A673 (cell line): ENCODE data around the gene LDB2. TPM values are rescaled to one million over a fixed set of nuclear protein-coding genes. Genes with fewer than 3 reads are reported as not detected.
"Not testable (repeated sequence)": the region's sequence is repeated elsewhere in the genome, so short reads cannot be mapped to it uniquely, and the experiment has no call there.

Source experiments
- BruUV-seq: library from RNA; stranded (reverse); fragments of 400-500 nt; replicated peaks from 2 replicates; lab custom pipeline; 2021; lab: Mats Ljungman, UMichigan
- CTCF ChIA-PET: fragments of 300-600 bp; sonication (Branson Sonifier 250); formaldehyde crosslinking; loops from one replicate; lab custom pipeline; 2022; ENCODE audit warnings: antibody characterized with exemption; lab: Charles Lee
- POLR2A ChIA-PET: fragments of 300-600 bp; sonication (Branson Sonifier 250); formaldehyde crosslinking; loops from one replicate; lab custom pipeline; 2022; ENCODE audit warnings: antibody characterized with exemption; ENCODE audit not compliant: low non-redundant PET; lab: Charles Lee
- DNase-seq: peaks from one replicate; pipeline ENCODE4 v3.0.0-alpha.2; 2015; ENCODE audit warnings: low spot score
- H3K27ac ChIP-seq: fragments of 200-600 bp; sonication (generic); 2 replicates; pipeline ENCODE4 v1.5.1; 2016; ENCODE audit warnings: mixed run types, low read depth, mild to moderate bottlenecking, mixed read lengths, antibody characterized with exemption, low read length; ENCODE audit not compliant: poor library complexity, severe bottlenecking
- H3K27me3 ChIP-seq: fragments of 200-600 bp; sonication (generic); replicated peaks from 2 replicates; pipeline ENCODE4 v1.6.1; 2017; ENCODE audit warnings: mixed run types, low read depth, mild to moderate bottlenecking, mixed read lengths, antibody characterized with exemption, low read length; ENCODE audit not compliant: insufficient read depth, poor library complexity
- H3K36me3 ChIP-seq: fragments of 200-600 bp; sonication (generic); 2 replicates; pipeline ENCODE4 v1.6.1; 2016; ENCODE audit warnings: mixed run types, mild to moderate bottlenecking, mixed read lengths, antibody characterized with exemption, low read length; ENCODE audit not compliant: insufficient read depth, poor library complexity, severe bottlenecking
- H3K4me1 ChIP-seq: fragments of 200-600 bp; sonication (generic); 2 replicates; pipeline ENCODE4 v1.6.1; 2017; ENCODE audit warnings: mixed run types, mild to moderate bottlenecking, mixed read lengths, antibody characterized with exemption, low read length; ENCODE audit not compliant: insufficient read depth, poor library complexity, severe bottlenecking
- H3K4me3 ChIP-seq: fragments of 200-600 bp; sonication (generic); 2 replicates; pipeline ENCODE4 v1.5.1; 2016; ENCODE audit warnings: low read depth, mixed run types, mild to moderate bottlenecking, mixed read lengths, low read length; ENCODE audit not compliant: poor library complexity, severe bottlenecking
- H3K9me3 ChIP-seq: fragments of 200-600 bp; sonication (generic); 2 replicates; pipeline ENCODE4 v1.6.1; 2016; ENCODE audit warnings: mixed run types, low read depth, mild to moderate bottlenecking, mixed read lengths, antibody characterized with exemption, low read length; ENCODE audit not compliant: poor library complexity, severe bottlenecking
- CTCF ChIP-seq: fragments of 300-800, 200-600 bp; sonication (generic); conservative IDR thresholded peaks from 2 replicates; pipeline ENCODE4 v1.5.1; 2017; ENCODE audit warnings: low read depth, mild to moderate bottlenecking, antibody characterized with exemption, low read length, moderate library complexity, mixed read lengths
- EZH2 ChIP-seq: fragments of 200-600 bp; sonication (generic); IDR thresholded peaks from 2 replicates; pipeline ENCODE4 v1.6.1; 2017; ENCODE audit warnings: borderline replicate concordance, low read depth, mild to moderate bottlenecking, mixed read lengths, antibody characterized with exemption, low read length; ENCODE audit not compliant: poor library complexity, severe bottlenecking
- intact Hi-C: fragments of 100-400 bp; cut with micrococcal nuclease; formaldehyde crosslinking; loops from one replicate; pipeline ENCODE4 v1.10.0; 2022; ENCODE audit not compliant: unreplicated experiment
- total RNA-seq: library from RNA; stranded (reverse); gene quantifications from 2 replicates; pipeline ENCODE4 v1.2.3, GENCODE V29; 2021

LDB2 gene
- total RNA-seq, 1 experiment from 2014 or later = 47.4 TPM

GRCh38 chr4:16938512-16939040 lies 40.1 kb upstream of the LDB2 start:
- Histone ChIP-seq H3K4me1 (no peaks in the 10 kb centered on the region), H3K27me3 (no peaks in the 10 kb centered on the region), H3K9me3 (no peaks in the 10 kb centered on the region), H3K27ac (no peak overlapping the region), H3K4me3 (no peak overlapping the region), H3K36me3 (no peaks in the 10 kb centered on the region)
- TF ChIP-seq CTCF (no peak), EZH2 (no peak)
- intact Hi-C loops = no loop called here
- ChIA-PET CTCF (interaction anchor here (0.6 kb wide), 1 partner anchor 509 kb away, joined by 8 read pairs; no protein-coding TSS in a partner anchor), POLR2A (no interaction called here)
- DNase-seq = no peak
- no TSS peak for BruUV-seq

DNA sequence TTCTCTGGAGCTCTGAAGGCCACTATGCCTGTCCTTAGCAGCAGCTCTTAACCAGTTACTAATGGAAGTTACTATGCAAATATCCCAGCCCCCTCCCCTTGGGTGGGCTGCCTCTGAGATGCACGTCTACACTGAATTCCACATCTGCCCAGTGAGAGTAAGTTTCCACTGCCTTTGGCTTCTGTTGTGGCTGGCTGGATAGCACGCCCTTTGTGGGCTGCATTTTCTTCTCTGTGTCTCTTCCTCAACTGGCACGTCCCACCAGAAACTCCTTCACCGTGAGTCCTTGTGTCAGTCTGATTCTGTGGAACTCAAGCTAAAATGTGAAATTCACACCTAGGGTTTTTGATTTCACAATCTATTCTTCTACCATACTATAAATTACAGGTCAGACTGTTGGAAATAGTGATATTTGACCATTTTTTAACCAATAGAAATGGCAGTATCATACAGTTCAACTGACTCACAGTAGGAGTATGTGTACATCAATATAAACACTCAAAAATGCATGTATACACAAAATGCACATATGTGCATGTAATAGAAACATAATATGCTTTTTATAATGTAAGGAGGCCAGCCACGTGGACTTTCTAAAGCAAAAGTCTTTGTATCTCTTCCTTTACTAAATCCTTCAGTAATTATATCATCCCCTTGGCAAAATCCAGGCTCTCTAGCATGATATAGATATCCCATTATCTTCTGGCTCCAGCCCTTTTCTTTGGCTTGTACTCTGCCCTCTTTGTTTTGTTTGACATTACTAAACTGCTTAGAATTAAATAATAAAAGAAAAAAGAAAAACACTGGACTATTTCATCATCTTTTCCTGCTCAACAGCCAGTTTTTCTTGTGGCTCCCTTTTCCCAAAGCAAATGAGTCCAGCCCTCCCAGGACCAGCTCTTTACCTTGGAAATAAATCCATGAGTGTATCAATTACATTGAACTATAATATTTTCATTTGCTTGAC lies 33.2 kb upstream of the LDB2 start:
- POLR2A ChIA-PET = no interaction called here
- intact Hi-C loops = no loop called here
- no TSS peak for BruUV-seq
- Histone ChIP-seq H3K36me3 (no peaks in the 10 kb centered on the region), H3K9me3 (no peaks in the 10 kb centered on the region), H3K27me3 (no peaks in the 10 kb centered on the region), H3K4me1 (no peaks in the 10 kb centered on the region), H3K4me3 (no peak overlapping the region), H3K27ac (no peak overlapping the region)
- CTCF ChIA-PET = interaction anchor here (1.1 kb wide), 1 partner anchor 15 kb away, joined by 3 read pairs; no protein-coding TSS in a partner anchor
- TF ChIP-seq CTCF = no peak
- TF ChIP-seq EZH2 = no peak
- no peak for DNase-seq

- BruUV-seq = no TSS peak
- Histone ChIP-seq H3K27me3 (no peaks in the 10 kb centered on the region), H3K9me3 (no peaks in the 10 kb centered on the region), H3K4me3 (no peak overlapping the region), H3K27ac (no peak overlapping the region), H3K36me3 (no peaks in the 10 kb centered on the region), H3K4me1 (no peaks in the 10 kb centered on the region)
- intact Hi-C loops = no loop called here
- ChIA-PET CTCF (no interaction called here), POLR2A (no interaction called here)
- no peak for DNase-seq
- TF ChIP-seq EZH2 = no peak
- TF ChIP-seq CTCF = no peak
Observed at GRCh38 chr4:16926214-16926613, 27.8 kb upstream of the LDB2 start.

- H3K4me3 ChIP-seq, CTCF ChIA-PET, H3K27me3 ChIP-seq, DNase-seq, H3K9me3 ChIP-seq, H3K36me3 ChIP-seq, POLR2A ChIA-PET, BruUV-seq, H3K4me1 ChIP-seq, H3K27ac ChIP-seq: not testable (repeated sequence)
- intact Hi-C loops = loop anchor here (5.0 to 10.0 kb wide), 4 partner anchors 174 to 624 kb away; no protein-coding TSS in a partner anchor
Observed at GRCh38 chr4:16918716-16919115, 20.3 kb upstream of the LDB2 start.
